GM18517 (cell line): ENCODE measurements around the gene PLEKHA1.

Experiments used
- ATAC-seq: cut with Tn5 transposase; IDR thresholded peaks from one replicate; pipeline ENCODE4 v1.9.1; 2021; ENCODE audit warnings: mild to moderate bottlenecking, moderate library complexity; ENCODE audit not compliant: unreplicated experiment

Gene PLEKHA1

GRCh38 chr10:122420624-122421007, 46.1 kb downstream of the PLEKHA1 start:
- ATAC-seq, result no peak

GRCh38 chr10:122421054-122421625, 46.6 kb downstream of the PLEKHA1 start:
- no peak for ATAC-seq

- no peak for ATAC-seq
Measured at GRCh38 chr10:122421742-122422141, 47.2 kb downstream of the PLEKHA1 start.

- no peak for ATAC-seq
Measured at GRCh38 chr10:122422266-122422989, 47.9 kb downstream of the PLEKHA1 start.

GRCh38 chr10:122424059-122424458, 49.6 kb downstream of the PLEKHA1 start:
- ATAC-seq, result no peak

DNA sequence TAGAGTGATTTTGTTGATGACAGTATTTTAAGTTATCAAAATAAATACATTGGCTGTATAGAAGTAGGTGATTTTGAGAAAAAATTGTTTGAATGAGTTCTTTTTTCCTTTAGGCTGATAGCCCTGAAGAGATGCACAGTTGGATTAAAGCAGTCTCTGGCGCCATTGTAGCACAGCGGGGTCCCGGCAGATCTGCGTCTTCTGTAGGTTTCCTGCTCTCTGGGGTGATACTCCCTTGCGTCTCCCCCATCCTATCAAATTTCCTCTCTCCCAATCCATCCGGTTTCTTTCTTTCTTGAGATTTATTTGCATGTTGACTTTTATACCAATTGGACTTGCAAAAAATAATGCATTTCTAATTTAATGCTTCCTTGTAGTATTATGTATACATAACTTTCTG, 52.3 kb downstream of the PLEKHA1 start:
- ATAC-seq, result no peak

- ATAC-seq, result no peak
Measured at GRCh38 chr10:122427280-122427679, 52.8 kb downstream of the PLEKHA1 start.

GRCh38 chr10:122435212-122435827, 60.8 kb downstream of the PLEKHA1 start:
- no peak for ATAC-seq

DNA sequence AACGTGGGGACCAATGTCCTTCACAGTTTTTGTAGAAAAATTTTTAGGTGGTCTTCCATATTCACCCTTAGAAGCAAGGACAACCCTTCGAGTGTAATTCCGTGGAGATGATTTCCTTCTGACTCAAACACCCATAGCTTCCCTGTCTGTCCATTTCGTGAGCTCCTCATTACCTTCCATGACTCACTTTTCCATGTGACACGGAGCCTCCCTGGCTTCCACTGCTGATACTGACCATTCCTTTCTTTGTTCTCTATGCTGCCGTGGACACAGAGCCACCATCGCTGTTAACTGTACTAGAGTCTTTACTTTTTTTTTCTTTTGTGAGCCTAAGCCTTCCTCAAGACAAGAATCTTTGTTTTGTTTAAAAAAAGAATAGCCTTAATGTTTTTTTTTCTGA, 67.5 kb downstream of the PLEKHA1 start:
- ATAC-seq, result no peak

DNA sequence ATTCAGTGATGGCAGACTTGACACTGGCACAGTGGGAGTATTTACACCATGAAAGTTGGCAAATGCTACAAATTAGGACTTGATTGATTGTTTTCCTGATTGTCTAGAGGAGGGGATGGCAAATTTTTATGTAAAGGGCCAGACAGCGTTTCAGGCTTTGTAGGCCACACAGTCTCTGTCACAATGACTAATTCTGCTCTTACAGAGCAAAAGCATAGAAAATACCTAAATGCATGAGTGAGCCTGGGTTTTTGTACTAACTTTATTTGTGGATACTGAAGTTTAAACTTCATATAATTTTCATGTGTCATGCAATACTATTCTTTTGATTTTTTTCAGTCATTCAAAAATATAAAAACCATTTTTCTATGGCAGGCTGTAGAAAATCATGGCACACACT, 71.0 kb downstream of the PLEKHA1 start:
- no peak for ATAC-seq

DNA sequence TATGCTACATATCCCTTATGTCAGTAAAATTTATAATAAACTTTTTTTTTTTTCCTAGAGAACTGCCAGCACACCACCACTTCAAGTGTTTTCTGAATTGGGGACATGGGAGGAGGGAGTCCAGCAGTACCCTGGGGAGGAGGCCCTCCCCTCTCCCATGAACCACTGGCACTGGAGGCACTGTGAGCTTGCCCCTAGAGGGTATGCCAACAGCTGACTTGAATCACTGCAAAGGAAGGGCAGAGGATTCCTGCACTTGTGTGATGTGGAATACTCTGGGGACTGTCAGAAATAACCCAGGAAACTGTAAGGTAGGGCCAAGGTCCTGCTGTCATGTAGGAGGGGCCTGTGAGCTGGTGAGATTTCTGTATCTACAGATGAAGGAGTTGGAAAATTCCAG, 71.4 kb downstream of the PLEKHA1 start:
- ATAC-seq, result no peak

DNA sequence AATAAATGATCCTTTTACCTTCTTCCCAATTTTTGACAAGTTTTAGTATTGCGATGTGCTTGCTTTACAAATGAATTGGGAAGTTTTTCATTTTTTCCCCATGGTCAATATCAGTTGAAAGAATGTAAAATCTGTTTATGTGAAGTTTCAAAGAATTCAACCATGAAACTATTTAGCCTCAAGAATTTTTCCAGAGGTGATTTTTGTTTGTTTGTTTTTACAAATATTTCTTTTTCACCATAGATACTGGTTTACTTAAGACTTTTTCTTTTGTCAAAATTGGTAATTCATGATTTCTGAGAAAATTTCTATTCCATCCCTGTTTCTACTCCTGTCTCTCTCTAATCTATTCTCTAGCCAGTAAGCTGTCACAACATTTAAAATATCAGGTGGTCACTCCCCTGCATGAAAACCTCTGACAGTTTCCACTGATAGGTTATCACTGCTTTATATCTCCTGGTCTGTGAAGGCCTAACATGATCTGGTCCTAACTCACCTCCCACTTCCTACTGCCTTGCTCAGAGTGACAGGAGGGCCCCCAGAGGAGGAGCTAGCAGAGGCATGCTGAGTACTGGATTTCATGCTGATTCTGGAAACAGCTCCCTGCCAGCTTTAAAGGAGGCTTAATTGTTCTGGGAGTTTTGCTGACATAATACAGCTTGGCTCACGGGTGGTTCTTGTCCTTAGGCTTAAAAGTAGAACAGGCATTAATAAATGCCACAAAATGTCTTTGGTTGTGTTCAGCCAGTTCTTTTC, 72.3 kb downstream of the PLEKHA1 start:
- ATAC-seq, result no peak

DNA sequence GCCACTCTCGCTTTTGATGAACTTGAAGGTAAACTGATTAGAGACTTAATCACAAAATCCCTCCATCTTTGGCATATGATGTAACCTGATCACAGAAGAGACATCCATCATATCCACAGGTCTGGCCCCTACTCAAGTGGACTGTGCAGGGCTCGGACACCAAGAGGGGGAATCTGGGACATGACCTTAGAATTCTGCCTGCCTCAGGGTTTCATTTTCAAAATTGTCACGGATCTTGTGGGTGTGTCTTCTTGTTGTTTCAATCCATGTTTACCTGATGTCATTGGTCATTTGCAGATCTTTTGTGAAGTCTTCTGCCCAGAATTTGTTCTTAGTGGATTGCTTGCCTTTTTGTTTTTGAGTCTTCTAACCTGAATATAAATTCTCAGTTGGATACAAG, 74.1 kb downstream of the PLEKHA1 start:
- ATAC-seq, result no peak

- ATAC-seq, result no peak
Measured at GRCh38 chr10:122449153-122449552, 74.6 kb downstream of the PLEKHA1 start.

- no peak for ATAC-seq
Measured at GRCh38 chr10:122450353-122450990, 76.0 kb downstream of the PLEKHA1 start.

DNA sequence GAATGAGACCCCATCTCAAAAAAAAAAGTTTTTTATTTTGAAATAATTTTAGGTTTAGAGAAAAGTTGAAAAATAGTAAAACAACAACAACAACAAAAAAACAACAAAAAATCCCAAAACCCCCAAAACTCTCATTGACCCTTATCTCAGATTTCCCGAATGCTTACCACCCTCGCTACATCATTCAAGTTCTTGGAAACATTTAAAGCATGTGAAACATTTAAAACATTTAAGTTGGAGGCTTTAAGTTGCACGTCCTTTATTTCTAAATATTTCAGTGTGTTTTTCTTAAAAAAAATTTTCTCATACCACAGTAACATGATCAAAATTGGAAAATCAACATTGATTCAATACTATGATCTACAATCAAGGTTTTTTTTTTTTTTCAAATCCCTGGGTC, 79.6 kb downstream of the PLEKHA1 start:
- no peak for ATAC-seq

GRCh38 chr10:122454603-122455080, 80.1 kb downstream of the PLEKHA1 start, which contains the start of gene ARMS2:
ARMS2 (plus strand) TSS chr10:122454653; CDS start chr10:122454728, 75 bp downstream.
- no peak for ATAC-seq

- no peak for ATAC-seq
Measured at GRCh38 chr10:122455376-122456079, 81.0 kb downstream of the PLEKHA1 start.

DNA sequence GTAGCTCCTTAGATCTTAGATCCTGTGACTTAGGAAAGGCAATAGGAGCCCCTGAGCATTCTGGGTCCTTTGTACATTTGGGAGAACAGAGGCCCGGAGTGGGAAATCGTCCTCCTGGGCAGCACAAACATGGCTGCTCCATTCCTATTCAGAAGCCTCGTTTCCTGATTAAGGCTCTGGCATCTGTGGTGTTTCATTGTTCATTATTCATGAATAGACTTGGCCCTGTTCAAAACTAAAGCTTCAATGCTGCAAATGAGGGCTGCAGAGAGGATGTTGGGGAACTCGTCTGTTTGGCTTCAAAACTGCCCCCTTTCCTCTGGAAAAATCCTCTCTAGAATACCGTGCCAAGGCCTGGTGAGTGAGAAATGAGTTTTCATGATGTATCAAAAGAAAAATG, 83.4 kb downstream of the PLEKHA1 start:
- no peak for ATAC-seq

DNA sequence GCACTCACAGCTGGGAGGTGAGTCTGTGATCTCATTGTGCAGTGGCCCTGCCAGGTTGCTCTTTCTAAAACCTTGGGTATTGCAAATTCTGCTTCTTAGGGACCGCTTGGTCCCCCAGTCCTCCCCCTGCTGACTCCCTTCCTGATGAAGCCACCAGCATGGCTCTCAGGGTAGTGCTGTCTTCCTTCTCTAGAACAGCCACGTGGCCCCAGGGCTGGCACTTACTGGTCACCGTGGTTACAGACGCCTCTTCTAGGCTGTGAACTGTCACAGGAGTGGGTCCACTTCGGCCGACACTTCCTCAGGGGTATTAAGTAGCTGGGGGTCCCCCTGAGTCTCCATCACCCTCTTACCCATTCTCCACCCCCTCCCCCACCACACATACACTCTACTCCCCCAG, 84.2 kb downstream of the PLEKHA1 start:
- ATAC-seq, result no peak
